NCI-H69 (cell line): ENCODE data around the gene PFDN6.
A peak's percentile ranks its signal among the peaks of the same experiment; 100 is the strongest.

Experiments used
- DNase-seq: peaks from one replicate; lab custom pipeline; 2025; lab: John Stamatoyannopoulos, UW

The PFDN6 gene

GRCh38 chr6:33317419-33317668 lies 27.9 kb downstream of the PFDN6 start:
- DNase-seq, result no peak

GRCh38 chr6:33317669-33318425 lies 28.4 kb downstream of the PFDN6 start, which contains the start of gene ZBTB22:
Gene ZBTB22 (minus strand): TSS chr6:33317744. CDS start chr6:33316916, 828 bp downstream.
- DNase-seq, result peak; percentile 99

- no peak for DNase-seq
Observed at GRCh38 chr6:33318426-33319073, 29.1 kb downstream of the PFDN6 start.

GRCh38 chr6:33319939-33320314 lies 30.5 kb downstream of the PFDN6 start:
- DNase-seq, result no peak

- no peak for DNase-seq
Observed at GRCh38 chr6:33320315-33321181, 31.1 kb downstream of the PFDN6 start.

- DNase-seq, result no peak
Observed at GRCh38 chr6:33321227-33321626, 31.8 kb downstream of the PFDN6 start.

GRCh38 chr6:33323623-33323948 lies 34.2 kb downstream of the PFDN6 start:
- peak; percentile 90 for DNase-seq

GRCh38 chr6:33324125-33324524 lies 34.7 kb downstream of the PFDN6 start:
- DNase-seq, result no peak

- no peak for DNase-seq
Observed at GRCh38 chr6:33329058-33329457, 39.7 kb downstream of the PFDN6 start.

- DNase-seq, result no peak
Observed at GRCh38 chr6:33330736-33331135, 41.3 kb downstream of the PFDN6 start.

- DNase-seq, result no peak
Observed at GRCh38 chr6:33333666-33334065, 44.3 kb downstream of the PFDN6 start.

- DNase-seq, result no peak
Observed at GRCh38 chr6:33335916-33336315, 46.5 kb downstream of the PFDN6 start.

GRCh38 chr6:33336495-33336894 lies 47.1 kb downstream of the PFDN6 start:
- no peak for DNase-seq

GRCh38 chr6:33339193-33339592 lies 49.8 kb downstream of the PFDN6 start:
- no peak for DNase-seq
